Caco-2 (cell line): ENCODE data around the gene BAHCC1. TPM values are rescaled to one million over a fixed set of nuclear protein-coding genes. Genes with fewer than 3 reads are reported as not detected.

Experiments used
- BruUV-seq: library from RNA; stranded (reverse); fragments of 400-500 nt; replicated peaks from 2 replicates; lab custom pipeline; 2021; lab: Mats Ljungman, UMichigan
- CTCF ChIA-PET: fragments of 300-600 bp; sonication (Branson Sonifier 250); formaldehyde crosslinking; loops from one replicate; lab custom pipeline; 2022; ENCODE audit warnings: antibody characterized with exemption; lab: Charles Lee
- POLR2A ChIA-PET: fragments of 300-600 bp; sonication (Branson Sonifier 250); formaldehyde crosslinking; loops from one replicate; lab custom pipeline; 2022; ENCODE audit warnings: antibody characterized with exemption; lab: Charles Lee
- DNase-seq, 2 experiments: peaks; one replicate each; pipeline versions ENCODE4 v3.0.0 to v3.0.0-alpha.2; 2020 to 2022
- H3K27me3 ChIP-seq: replicated peaks from 2 replicates; pipeline ENCODE4 v1.6.0; 2011; ENCODE audit warnings: low read length; ENCODE audit not compliant: control insufficient read depth, insufficient read depth
- H3K36me3 ChIP-seq: 2 replicates; pipeline ENCODE4 v1.5.1; 2011; ENCODE audit warnings: low read length; ENCODE audit not compliant: control insufficient read depth, insufficient read depth
- H3K4me1 ChIP-seq: fragments of 250-450 bp; sonication (Bioruptor Pico); 2 replicates; pipeline ENCODE4 v1.5.1; 2020; ENCODE audit warnings: mild to moderate bottlenecking
- H3K4me3 ChIP-seq: 2 replicates; pipeline ENCODE4 v1.5.1; 2011; ENCODE audit warnings: low read depth, mild to moderate bottlenecking, control low read depth, low read length
- H3K9me3 ChIP-seq: fragments of 250-450 bp; sonication (Bioruptor Pico); 2 replicates; pipeline ENCODE4 v1.5.1; 2020; ENCODE audit warnings: mild to moderate bottlenecking, moderate library complexity
- H3K27ac Mint-ChIP-seq: one replicate; pipeline ENCODE4 v1.8.0; 2022; ENCODE audit warnings: mixed read lengths; ENCODE audit not compliant: unreplicated experiment
- H3K27me3 Mint-ChIP-seq: one replicate; pipeline ENCODE4 v1.8.0; 2022; ENCODE audit warnings: mixed read lengths; ENCODE audit not compliant: insufficient read depth, unreplicated experiment
- H3K36me3 Mint-ChIP-seq: one replicate; pipeline ENCODE4 v1.8.0; 2022; ENCODE audit warnings: mild to moderate bottlenecking, mixed read lengths; ENCODE audit not compliant: insufficient read depth, unreplicated experiment
- H3K4me1 Mint-ChIP-seq: one replicate; pipeline ENCODE4 v1.8.0; 2022; ENCODE audit warnings: low read depth, mixed read lengths; ENCODE audit not compliant: unreplicated experiment
- H3K4me3 Mint-ChIP-seq: one replicate; pipeline ENCODE4 v1.8.0; 2022; ENCODE audit warnings: mild to moderate bottlenecking, moderate library complexity, mixed read lengths; ENCODE audit not compliant: unreplicated experiment
- H3K9me3 Mint-ChIP-seq: one replicate; pipeline ENCODE4 v1.8.0; 2022; ENCODE audit warnings: mixed read lengths; ENCODE audit not compliant: unreplicated experiment
- CTCF ChIP-seq, 2 experiments: fragments of 200-600 bp in 1 of 2; IDR thresholded peaks; 1 replicate in 1 of 2; 2 replicates in 1 of 2; pipeline versions ENCODE4 v1.5.1 to v1.8.0; 2011 to 2022; ENCODE audit warnings: antibody characterized with exemption in 1 of 2, control low read depth in 1 of 2, inconsistent platforms in 1 of 2, low read depth in 1 of 2, low read length in 1 of 2, mild to moderate bottlenecking in 1 of 2, moderate library complexity in 1 of 2; ENCODE audit not compliant: insufficient read depth in 1 of 2, severe bottlenecking in 1 of 2, unreplicated experiment in 1 of 2
- intact Hi-C: fragments of 100-400 bp; cut with micrococcal nuclease; formaldehyde crosslinking; loops from one replicate; pipeline ENCODE4 v1.10.0; 2022; ENCODE audit not compliant: unreplicated experiment
- total RNA-seq: library from RNA; stranded (reverse); gene quantifications from 2 replicates; pipeline ENCODE4 v1.2.3, GENCODE V29; 2022

Gene BAHCC1
- total RNA-seq, 1 experiment from 2014 or later, result 10.2 TPM

GRCh38 chr17:81462506-81463125 lies 67.4 kb downstream of the BAHCC1 start:
- H3K36me3 ChIP-seq, result no peaks in the 10 kb centered on the region; the same call in none of the 2 replicates
- no peaks in the 10 kb centered on the region for H3K27me3 ChIP-seq
- no TSS peak for BruUV-seq
- H3K36me3 Mint-ChIP-seq, result peaks cover 5% of the 10 kb centered on the region
- CTCF ChIA-PET, result no interaction called here
- intact Hi-C loops, result no loop called here
- H3K27ac Mint-ChIP-seq, result no peak overlapping the region
- no peaks in the 10 kb centered on the region for H3K27me3 Mint-ChIP-seq
- H3K4me3 ChIP-seq, result no peak overlapping the region
- H3K9me3 Mint-ChIP-seq, result no peaks in the 10 kb centered on the region
- no peaks in the 10 kb centered on the region for H3K9me3 ChIP-seq
- no peak for DNase-seq
- H3K4me1 Mint-ChIP-seq, result no peaks in the 10 kb centered on the region
- no peak for TF ChIP-seq CTCF (IDR thresholded peaks at IDR 0.05; ENCODE audit: insufficient read depth in 1 of 2, low read depth in 1 of 2, low read length in 1 of 2, severe bottlenecking in 1 of 2, unreplicated experiment in 1 of 2)
- POLR2A ChIA-PET, result no interaction called here
- H3K4me3 Mint-ChIP-seq, result no peak overlapping the region
- no peaks in the 10 kb centered on the region for H3K4me1 ChIP-seq

- TF ChIP-seq CTCF (IDR thresholded peaks at IDR 0.05; ENCODE audit: insufficient read depth in 1 of 2, low read depth in 1 of 2, low read length in 1 of 2, severe bottlenecking in 1 of 2, unreplicated experiment in 1 of 2), result no peak
- ChIA-PET CTCF (no interaction called here), POLR2A (no interaction called here)
- no peaks in the 10 kb centered on the region for H3K27me3 Mint-ChIP-seq
- Histone ChIP-seq H3K4me3 (no peak overlapping the region), H3K9me3 (no peaks in the 10 kb centered on the region), H3K4me1 (no peaks in the 10 kb centered on the region), H3K36me3 (no peaks in the 10 kb centered on the region; the same call in none of the 2 replicates), H3K27me3 (no peaks in the 10 kb centered on the region)
- H3K4me3 Mint-ChIP-seq, result no peak overlapping the region
- no peak overlapping the region for H3K27ac Mint-ChIP-seq
- H3K36me3 Mint-ChIP-seq, result peaks cover 5% of the 10 kb centered on the region
- no peaks in the 10 kb centered on the region for H3K9me3 Mint-ChIP-seq
- no peak for DNase-seq
- intact Hi-C loops, result no loop called here
- no TSS peak for BruUV-seq
- H3K4me1 Mint-ChIP-seq, result no peaks in the 10 kb centered on the region
These were observed 68.2 kb downstream of the BAHCC1 start for GRCh38 chr17:81463506-81463905.

GRCh38 chr17:81464586-81464985 lies 69.3 kb downstream of the BAHCC1 start:
- H3K4me3 ChIP-seq, result no peak overlapping the region
- no peaks in the 10 kb centered on the region for H3K27me3 Mint-ChIP-seq
- peak overlapping the region; percentile 21 for H3K27ac Mint-ChIP-seq
- no peak overlapping the region for H3K4me3 Mint-ChIP-seq
- H3K9me3 Mint-ChIP-seq, result no peaks in the 10 kb centered on the region
- H3K4me1 Mint-ChIP-seq, result no peaks in the 10 kb centered on the region
- ChIA-PET POLR2A (no interaction called here), CTCF (no interaction called here)
- H3K36me3 ChIP-seq, result no peaks in the 10 kb centered on the region; the same call in 1 of the 2 replicates
- intact Hi-C loops, result no loop called here
- no peaks in the 10 kb centered on the region for H3K27me3 ChIP-seq
- H3K4me1 ChIP-seq, result no peaks in the 10 kb centered on the region
- DNase-seq, result no peak
- BruUV-seq, result no TSS peak
- peaks cover 4% of the 10 kb centered on the region for H3K36me3 Mint-ChIP-seq
- no peak for TF ChIP-seq CTCF (IDR thresholded peaks at IDR 0.05; ENCODE audit: insufficient read depth in 1 of 2, low read depth in 1 of 2, low read length in 1 of 2, severe bottlenecking in 1 of 2, unreplicated experiment in 1 of 2)
- no peaks in the 10 kb centered on the region for H3K9me3 ChIP-seq
